ENCODE measurements around the gene APIP.

APIP gene

DNA sequence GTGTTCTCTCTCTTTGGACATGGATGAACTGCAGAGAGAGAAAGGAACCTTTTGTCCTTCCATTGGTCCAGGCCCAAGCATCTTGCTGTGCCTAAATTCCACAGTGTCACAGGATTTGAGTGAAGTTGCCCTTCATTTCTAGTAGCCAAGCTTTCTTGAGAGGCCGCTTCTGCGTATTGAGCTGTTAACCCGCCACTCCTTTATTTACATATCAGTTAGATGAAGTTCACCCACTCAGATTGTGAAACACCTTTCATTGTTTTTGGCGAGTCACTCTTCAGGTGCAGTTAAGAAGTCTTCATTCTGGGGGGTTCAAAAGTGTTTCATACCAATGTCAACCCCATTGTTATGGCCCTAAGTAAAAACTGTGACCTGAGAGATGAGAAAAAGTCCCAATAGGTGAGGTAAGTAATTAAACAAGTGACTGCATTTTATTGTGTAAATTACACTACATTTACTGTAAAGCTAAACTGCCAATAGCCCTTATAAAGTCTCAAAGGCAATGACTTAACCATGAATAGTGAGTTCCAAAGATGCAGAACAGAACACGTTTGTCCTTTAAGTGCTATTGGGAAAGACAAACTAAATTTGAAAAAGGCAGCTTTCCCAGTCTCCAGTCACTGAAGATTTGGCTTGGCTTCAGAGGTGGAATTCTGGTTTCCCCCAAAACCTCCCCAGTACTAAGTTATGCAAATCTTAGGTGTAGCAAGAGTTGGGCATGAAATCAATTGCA lies 61.0 kb downstream of the APIP start:
- TF ChIP-seq, protein P1, sequence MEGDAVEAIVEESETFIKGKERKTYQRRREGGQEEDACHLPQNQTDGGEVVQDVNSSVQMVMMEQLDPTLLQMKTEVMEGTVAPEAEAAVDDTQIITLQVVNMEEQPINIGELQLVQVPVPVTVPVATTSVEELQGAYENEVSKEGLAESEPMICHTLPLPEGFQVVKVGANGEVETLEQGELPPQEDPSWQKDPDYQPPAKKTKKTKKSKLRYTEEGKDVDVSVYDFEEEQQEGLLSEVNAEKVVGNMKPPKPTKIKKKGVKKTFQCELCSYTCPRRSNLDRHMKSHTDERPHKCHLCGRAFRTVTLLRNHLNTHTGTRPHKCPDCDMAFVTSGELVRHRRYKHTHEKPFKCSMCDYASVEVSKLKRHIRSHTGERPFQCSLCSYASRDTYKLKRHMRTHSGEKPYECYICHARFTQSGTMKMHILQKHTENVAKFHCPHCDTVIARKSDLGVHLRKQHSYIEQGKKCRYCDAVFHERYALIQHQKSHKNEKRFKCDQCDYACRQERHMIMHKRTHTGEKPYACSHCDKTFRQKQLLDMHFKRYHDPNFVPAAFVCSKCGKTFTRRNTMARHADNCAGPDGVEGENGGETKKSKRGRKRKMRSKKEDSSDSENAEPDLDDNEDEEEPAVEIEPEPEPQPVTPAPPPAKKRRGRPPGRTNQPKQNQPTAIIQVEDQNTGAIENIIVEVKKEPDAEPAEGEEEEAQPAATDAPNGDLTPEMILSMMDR (conservative IDR thresholded peaks at IDR 0.05) = no peak
- no peak overlapping the region for H3K27ac ChIP-seq

DNA sequence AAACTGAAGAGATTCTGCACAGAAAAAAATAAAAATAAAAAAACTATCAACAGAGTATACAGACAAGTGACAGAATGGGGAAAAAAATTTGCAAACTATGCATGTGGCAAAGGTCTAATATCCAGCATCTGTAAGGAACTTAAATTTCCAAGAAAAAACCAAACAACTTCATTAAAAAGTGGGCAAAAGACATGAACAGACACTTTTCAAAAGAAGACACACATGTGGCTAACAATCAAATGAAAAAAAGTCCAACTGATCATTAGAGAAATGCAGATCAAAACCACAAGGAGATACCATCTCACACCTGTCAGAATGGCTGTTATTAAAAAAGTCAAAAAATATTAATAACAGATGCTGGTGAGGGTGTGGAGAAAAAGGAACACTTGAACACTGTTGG lies 64.3 kb downstream of the APIP start:
- TF ChIP-seq, protein P1 (conservative IDR thresholded peaks at IDR 0.05) = no peak
- no peak overlapping the region for H3K27ac ChIP-seq

DNA sequence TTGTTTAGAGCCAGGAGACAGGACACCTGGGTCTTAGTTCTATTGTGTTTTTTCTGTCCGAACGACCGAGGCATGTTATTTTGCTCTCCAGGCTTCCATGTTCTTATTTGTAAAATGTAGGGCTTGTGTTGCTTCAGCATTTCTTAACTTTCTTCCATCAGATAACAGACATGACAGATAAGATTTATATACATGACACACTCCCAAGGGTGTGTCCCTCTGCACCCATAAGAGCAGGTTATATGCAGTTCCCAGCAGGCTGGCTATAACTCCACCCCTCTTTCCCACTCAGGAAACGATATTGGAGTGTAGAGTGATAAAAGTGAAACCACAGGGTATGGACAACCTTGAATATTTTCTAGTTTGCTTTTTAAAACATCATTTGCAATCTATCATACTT lies 65.8 kb downstream of the APIP start:
- no peak overlapping the region for H3K27ac ChIP-seq
- TF ChIP-seq, protein P1 (conservative IDR thresholded peaks at IDR 0.05) = no peak

DNA sequence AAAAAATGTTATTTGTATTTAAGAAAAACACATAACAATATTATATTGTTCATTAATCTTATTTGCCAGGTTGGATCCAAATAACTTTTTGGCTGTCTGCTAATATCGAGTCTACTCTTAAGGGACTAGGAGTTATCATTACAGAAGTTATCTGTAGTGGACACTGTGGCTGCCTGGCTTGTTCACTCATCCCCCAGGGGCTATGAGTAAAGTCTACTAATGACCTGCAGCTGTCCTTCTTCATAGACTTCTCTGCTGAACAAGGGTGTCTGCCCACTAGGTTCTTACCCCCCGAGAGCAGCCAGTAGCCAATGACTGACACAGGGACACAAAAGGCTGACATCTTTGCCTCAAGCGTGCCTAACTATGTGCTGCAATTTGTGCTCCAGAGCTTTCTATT lies 69.7 kb downstream of the APIP start:
- H3K27ac ChIP-seq = no peak overlapping the region
- TF ChIP-seq, protein P1 (conservative IDR thresholded peaks at IDR 0.05) = no peak

DNA sequence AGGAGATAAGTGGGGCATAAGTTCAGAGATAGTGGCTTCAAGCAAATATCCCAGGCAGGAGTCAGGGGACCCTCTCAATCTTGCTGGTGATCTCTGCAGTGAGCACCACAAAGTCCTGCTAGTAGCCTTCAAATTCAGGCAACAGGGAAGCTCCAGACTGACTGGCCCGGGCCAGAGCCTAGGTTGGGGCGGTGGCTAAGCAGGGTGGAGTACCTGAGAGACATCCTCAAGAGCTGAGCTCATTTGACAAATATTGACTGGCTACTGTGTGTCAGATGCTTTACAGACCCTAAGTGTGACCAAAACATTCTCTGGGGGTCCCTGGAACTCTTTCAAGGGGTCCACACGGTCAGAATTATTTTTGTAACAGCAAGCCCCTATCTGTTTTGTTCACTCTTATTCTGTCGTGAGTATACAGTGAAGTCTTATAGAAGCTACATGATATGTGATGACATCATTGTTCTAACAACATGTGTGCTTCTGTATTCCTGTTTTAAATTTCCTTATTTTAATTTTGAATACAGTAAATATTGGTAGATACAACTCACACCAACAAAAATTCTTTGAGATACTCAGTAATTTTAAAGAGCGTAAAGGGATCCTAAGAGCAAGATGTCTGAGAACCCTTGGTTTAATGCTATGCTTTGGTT lies 71.6 kb downstream of the APIP start:
- TF ChIP-seq, protein P1 (conservative IDR thresholded peaks at IDR 0.05) = no peak
- no peak overlapping the region for H3K27ac ChIP-seq

DNA sequence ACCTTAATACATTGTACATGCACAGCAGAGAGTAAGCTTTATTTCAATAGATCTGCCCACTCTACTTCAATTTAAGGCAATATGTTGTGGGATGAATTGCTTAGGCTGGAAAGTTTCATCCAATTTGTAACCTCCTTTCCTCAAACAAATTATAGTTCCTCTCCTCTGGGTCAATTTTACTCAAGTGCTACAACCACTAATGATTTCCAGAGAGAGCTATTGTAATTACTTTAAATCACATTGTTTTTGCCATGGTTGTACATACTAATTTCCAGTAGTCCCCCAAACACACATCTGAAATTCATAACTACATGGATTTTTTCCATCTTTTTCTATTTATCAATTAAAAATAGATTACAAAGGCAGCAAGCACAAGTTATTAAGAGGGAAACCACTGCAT lies 72.9 kb downstream of the APIP start:
- no peak overlapping the region for H3K27ac ChIP-seq
- TF ChIP-seq, protein P1 (conservative IDR thresholded peaks at IDR 0.05) = no peak

DNA sequence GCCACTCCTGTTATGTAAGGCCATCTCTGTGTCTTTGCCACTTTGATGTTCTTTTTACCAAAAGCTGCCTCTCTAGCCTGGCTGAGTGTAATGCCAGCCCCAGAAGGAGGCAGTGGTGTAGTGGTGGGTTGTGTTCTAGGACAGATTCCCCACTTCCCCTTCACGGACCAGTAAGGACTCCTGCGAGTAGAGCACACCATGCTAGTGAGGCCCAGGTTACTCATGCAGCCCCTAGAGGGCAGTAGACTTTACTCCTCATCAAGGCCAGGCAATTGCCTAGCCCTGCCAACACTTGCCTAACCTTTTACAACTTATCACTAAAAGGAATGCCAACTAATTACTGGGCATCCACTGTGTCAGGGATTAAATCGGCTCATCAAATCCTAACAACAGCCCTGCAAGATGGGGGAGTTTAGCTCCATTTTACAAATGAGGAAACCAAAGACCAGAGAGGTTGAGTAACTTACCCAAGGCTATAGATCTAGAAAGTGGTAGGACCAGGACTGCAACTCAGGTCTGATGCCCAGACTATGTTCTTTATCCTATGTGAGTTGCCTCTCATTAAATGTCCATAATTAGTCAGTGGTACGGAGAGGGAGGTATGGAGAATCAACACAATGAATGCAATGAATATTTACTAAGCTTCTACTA lies 75.3 kb downstream of the APIP start:
- no peak overlapping the region for H3K27ac ChIP-seq
- TF ChIP-seq, protein P1 (conservative IDR thresholded peaks at IDR 0.05) = peak; percentile 27; the same call in 1 of the 2 replicates

Data from VCaP (cell line).